Small intestine (tissue), 7 donors: ENCODE measurements around the gene CNIH4. TPM values are rescaled to one million over a fixed set of nuclear protein-coding genes. Genes with fewer than 3 reads are reported as not detected.
"Not testable (repeated sequence)": the region's sequence is repeated elsewhere in the genome, so short reads cannot be mapped to it uniquely, and the experiment has no call there.

Source experiments
- DNase-seq, 2 donors: peaks; one replicate each; pipeline versions ENCODE4 v3.0.0 to v3.0.0-alpha.2; 2013
- FAIRE-seq: peaks from 2 replicates; lab custom pipeline; 2012; peaks lifted over from hg19 to GRCh38; lab: Jason Lieb, UNC
- H3K27ac ChIP-seq, 3 donors: one replicate each; pipeline ENCODE4 v1.5.1; 2013; ENCODE audit warnings: low read length in 2 of 3, mild to moderate bottlenecking in 2 of 3, control low read depth in 1 of 3, inconsistent platforms in 1 of 3, low read depth in 1 of 3, moderate library complexity in 1 of 3
- H3K27me3 ChIP-seq, 3 donors: one replicate each; pipeline ENCODE4 v1.6.1; 2013; ENCODE audit warnings: low read length in 3 of 3, inconsistent platforms in 1 of 3; ENCODE audit not compliant: control insufficient read depth in 3 of 3, insufficient read depth in 3 of 3
- H3K36me3 ChIP-seq, 3 donors: one replicate each; pipeline ENCODE4 v1.6.1; 2013; ENCODE audit warnings: low read length in 3 of 3, inconsistent platforms in 1 of 3, low read depth in 1 of 3, mild to moderate bottlenecking in 1 of 3, moderate library complexity in 1 of 3; ENCODE audit not compliant: control insufficient read depth in 3 of 3, insufficient read depth in 2 of 3
- H3K4me1 ChIP-seq, 3 donors: one replicate each; pipeline ENCODE4 v1.6.1; 2013; ENCODE audit warnings: low read length in 2 of 3, inconsistent platforms in 1 of 3, low read depth in 1 of 3, mild to moderate bottlenecking in 1 of 3, moderate library complexity in 1 of 3; ENCODE audit not compliant: control insufficient read depth in 3 of 3, insufficient read depth in 2 of 3
- H3K4me3 ChIP-seq, 3 donors: one replicate each; pipeline ENCODE4 v1.5.1; 2013; ENCODE audit warnings: low read length in 3 of 3, control low read depth in 1 of 3, inconsistent platforms in 1 of 3, low read depth in 1 of 3, mild to moderate bottlenecking in 1 of 3, moderate library complexity in 1 of 3
- H3K9me3 ChIP-seq, 2 donors: one replicate each; pipeline ENCODE4 v1.6.1; 2013; ENCODE audit warnings: low read depth in 1 of 2, low read length in 1 of 2; ENCODE audit not compliant: control insufficient read depth in 2 of 2, insufficient read depth in 1 of 2
- WGBS, 3 donors: extraction: QIAGEN DNeasy Blood & Tissue Kit; methylation state at CpG; one replicate each; pipeline ENCODE4 v1.1.7; 2013; 5-methylcytosine and 5-hydroxymethylcytosine counted together
- polyA plus RNA-seq, 4 donors: library from polyadenylated mRNA; stranded (reverse) in 3 of 4; unstranded in 1 of 4; fragments of 200-250 nt in 3 of 4; fragments of 120-200 nt in 1 of 4; gene quantifications; one replicate each; pipeline versions ENCODE4 v1.2.1 to v1.2.3, GENCODE V29; 2013
- donor health status: healthy with polysubstance abuse.
- donor health status: control.
- donor health status: control.
- donor health status: Bipolar disorder and iron deficiency.
- donor health status: healthy.

Gene CNIH4
- polyA plus RNA-seq, 4 donors = 43.2 to 91.6 (median 60.8) TPM

DNA sequence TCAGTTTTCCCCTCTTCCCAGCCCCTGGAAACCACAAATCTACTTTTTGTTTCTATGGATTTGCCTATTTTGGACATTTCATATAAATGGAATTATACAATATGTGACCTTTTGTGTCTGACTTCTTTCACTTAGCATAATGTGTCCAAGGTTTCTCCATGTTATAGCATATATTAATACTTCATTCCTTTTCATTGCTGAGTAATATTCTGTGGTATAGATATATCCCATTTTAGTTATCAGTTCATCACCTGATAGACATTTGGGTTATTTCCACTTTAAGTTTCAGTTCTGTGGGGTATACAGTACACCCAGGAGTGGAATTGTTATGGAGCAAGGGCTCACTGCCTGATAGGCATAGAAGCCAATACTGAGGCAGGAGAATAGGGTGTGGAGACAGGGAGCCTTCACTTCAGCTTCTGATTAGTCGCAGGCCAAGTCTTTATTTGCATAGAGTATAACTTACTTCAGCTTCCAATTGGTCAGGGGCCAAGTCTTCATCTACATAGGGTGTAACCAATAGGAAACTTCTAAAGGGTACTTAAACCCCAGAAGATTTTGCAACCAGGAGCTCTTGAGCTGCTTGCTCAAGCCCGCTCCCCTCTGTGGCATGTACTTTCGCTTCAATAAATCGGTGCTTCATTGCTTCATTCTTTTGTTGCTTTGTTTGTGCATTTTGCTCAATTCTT is 18.4 kb upstream of the CNIH4 start:
- no peak overlapping the region for H3K4me3 ChIP-seq
- no peak overlapping the region for H3K27ac ChIP-seq
- peaks cover 0 to 5% of the 10 kb centered on the region in 2 donors for H3K9me3 ChIP-seq
- FAIRE-seq (no peak), DNase-seq (no peak)
- H3K36me3 ChIP-seq = no peaks in the 10 kb centered on the region
- peaks cover 0 to 6% (median 0%) of the 10 kb centered on the region in 3 donors for H3K4me1 ChIP-seq
- 87 to 95% (median 93%) methylated on average over 4 of the region's 4 CpGs for WGBS, 3 donors
- H3K27me3 ChIP-seq = peaks cover 0 to 3% (median 0%) of the 10 kb centered on the region in 3 donors

DNA sequence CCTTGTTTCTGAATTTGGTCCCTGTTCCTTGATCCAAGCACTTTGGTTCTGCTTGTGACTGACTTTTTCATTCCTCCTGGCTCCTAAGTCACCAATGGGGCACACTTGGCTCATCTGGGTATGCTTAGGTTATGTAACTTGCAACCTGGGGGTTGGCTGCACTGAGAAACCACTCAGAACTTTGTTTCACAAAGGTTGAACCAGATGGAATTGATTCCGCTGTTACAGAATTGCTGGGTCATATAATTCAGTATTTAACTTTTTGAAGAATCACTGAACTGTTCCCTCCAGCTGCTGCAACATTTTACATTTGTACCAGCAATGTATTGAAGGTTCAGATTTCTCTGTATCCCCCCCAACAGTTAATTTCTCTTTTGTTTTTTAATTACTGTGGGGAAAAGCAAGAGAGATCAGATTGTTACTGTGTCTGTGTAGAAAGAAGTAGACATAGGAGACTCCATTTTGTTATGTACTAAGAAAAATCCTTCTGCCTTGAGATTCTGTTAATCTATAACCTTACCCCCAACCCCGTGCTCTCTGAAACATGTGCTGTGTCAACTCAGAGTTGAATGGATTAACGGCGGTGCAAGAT is 17.1 kb upstream of the CNIH4 start:
- WGBS, 3 donors = 62 to 69% (median 65%) methylated on average over 2 of the region's 4 CpGs
- Histone ChIP-seq H3K27ac (peak overlapping the region in 1 of 3 donors; percentile 40), H3K9me3 (peaks cover 0 to 17% of the 10 kb centered on the region in 2 donors), H3K4me1 (peaks cover 0 to 6% (median 0%) of the 10 kb centered on the region in 3 donors), H3K27me3 (peaks cover 0 to 3% (median 0%) of the 10 kb centered on the region in 3 donors), H3K4me3 (no peak overlapping the region), H3K36me3 (no peaks in the 10 kb centered on the region)
- DNase-seq = peak in 1 of 2 donors; percentile 25
- no peak for FAIRE-seq

DNA sequence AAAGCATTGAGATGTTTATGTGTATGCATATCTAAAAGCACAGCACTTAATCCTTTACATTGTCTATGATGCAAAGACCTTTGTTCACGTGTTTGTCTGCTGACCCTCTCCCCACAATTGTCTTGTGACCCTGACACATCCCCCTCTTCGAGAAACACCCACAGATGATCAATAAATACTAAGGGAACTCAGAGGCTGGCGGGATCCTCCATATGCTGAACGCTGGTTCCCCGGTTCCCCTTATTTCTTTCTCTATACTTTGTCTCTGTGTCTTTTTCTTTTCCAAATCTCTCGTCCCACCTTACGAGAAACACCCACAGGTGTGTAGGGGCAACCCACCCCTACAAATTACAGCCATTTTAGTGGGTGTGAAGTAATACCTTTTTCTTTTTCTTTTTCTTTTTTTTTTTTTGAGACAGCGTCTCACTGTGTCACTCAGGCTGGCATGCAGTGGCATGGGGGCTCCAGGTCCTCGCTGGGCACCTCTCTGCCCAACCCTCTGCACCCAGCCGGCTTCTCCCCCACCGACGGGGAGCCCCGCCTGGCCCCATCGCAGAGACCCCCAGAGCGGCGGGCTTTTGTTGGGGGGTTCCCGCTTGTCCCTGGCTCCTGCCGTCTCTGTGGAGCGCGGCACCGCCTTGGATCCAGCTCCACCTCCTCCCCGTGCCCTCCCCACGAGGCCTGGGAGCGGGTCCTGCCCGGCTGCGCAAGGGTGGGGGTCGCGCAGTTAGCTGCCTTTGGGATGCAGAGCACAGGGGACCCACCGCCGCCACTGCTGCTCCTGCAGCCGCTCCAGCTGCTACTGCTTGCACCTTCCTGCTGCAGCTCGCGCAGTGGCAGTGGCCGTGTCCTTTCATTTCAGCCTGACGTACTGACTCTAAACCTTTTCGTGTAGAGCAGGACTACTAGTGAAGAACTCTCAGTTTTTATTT is 16.0 kb upstream of the CNIH4 start:
- FAIRE-seq, H3K36me3 ChIP-seq, H3K27me3 ChIP-seq, H3K4me1 ChIP-seq: not testable (repeated sequence)
- Histone ChIP-seq H3K9me3 (peaks cover 0 to 18% of the 10 kb centered on the region in 2 donors), H3K27ac (peak overlapping the region in 2 of 3 donors; percentile 48 to 81), H3K4me3 (peak overlapping the region; percentile 11 to 81 (median 74))
- peak; percentile 54 to 63 for DNase-seq
- WGBS, 3 donors = 4 to 6% (median 5%) methylated on average over 29 to 31 of the region's 36 CpGs

DNA sequence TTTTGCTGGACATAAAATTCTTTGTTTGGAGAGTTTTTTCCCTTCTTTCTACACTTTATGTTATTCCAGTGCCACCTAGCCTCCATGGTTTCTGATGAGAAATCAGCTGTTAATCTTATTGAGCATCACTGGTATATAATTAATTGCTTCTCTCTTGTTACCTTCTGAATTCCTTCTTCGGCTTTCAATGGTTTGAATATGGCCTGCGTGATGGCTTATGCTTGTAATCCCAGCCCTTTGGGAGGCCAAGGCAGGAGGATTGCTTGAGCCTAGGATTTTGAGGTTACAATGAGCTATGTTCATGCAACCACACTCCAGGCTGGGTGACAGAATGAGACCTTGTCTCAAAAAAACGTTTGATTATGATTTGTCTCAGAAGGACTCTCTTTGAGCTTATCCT is 13.0 kb upstream of the CNIH4 start:
- DNase-seq = no peak
- no peak for FAIRE-seq
- no peak overlapping the region for H3K4me3 ChIP-seq
- H3K4me1 ChIP-seq = peaks cover 0 to 6% (median 0%) of the 10 kb centered on the region in 3 donors
- peaks cover 0 to 18% of the 10 kb centered on the region in 2 donors for H3K9me3 ChIP-seq
- H3K36me3 ChIP-seq = no peaks in the 10 kb centered on the region
- H3K27me3 ChIP-seq = peaks cover 0 to 3% (median 0%) of the 10 kb centered on the region in 3 donors
- no peak overlapping the region for H3K27ac ChIP-seq
- 41 to 51% (median 46%) methylated on average over 3 of the region's 3 CpGs for WGBS, 3 donors

DNA sequence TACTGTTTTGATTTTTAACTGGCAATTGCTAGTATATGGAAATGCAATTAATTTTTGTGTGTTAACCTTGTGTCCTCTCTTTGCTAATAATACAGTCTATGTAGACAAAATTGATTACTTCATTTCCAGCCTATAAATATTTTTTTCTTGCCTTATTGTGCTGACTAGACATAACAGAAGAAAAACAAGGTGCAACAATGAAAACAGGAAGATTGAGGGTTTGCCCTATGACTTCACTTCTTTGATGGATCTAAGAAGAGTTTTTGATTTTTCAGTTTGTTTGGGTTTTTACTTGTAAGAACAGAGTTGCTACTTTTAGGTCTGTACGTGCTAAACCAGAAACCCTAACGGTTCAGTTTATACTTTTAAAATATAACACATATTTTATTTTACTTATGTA is 8.5 kb upstream of the CNIH4 start:
- H3K36me3 ChIP-seq = no peaks in the 10 kb centered on the region
- H3K4me1 ChIP-seq = no peaks in the 10 kb centered on the region
- no peaks in the 10 kb centered on the region for H3K27me3 ChIP-seq
- H3K9me3 ChIP-seq = peaks cover 0 to 18% of the 10 kb centered on the region in 2 donors
- DNase-seq = no peak
- no peak for FAIRE-seq
- 74 to 87% (median 85%) methylated on average over 2 of the region's 2 CpGs for WGBS, 3 donors
- no peak overlapping the region for H3K27ac ChIP-seq
- no peak overlapping the region for H3K4me3 ChIP-seq

DNA sequence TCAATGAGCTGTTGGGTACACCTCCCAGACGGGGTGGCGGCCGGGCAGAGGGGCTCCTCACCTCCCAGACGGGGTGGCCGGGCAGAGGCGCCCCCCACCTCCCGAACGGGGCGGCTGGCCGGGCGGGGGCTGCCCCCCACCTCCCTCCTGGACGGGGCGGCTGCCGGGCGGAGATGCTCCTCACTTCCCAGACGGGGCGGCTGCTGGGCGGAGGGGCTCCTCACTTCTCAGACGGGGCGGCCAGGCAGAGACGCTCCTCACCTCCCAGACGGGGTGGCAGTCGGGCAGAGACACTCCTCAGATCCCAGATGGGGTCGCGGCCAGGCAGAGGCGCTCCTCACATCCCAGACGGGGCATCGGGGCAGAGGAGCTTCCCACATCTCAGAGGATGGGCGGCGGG is 7.0 kb upstream of the CNIH4 start:
- H3K4me1 ChIP-seq = peaks cover 0 to 12% (median 3%) of the 10 kb centered on the region in 3 donors
- H3K36me3 ChIP-seq, H3K27me3 ChIP-seq, FAIRE-seq, H3K9me3 ChIP-seq, H3K4me3 ChIP-seq, H3K27ac ChIP-seq, DNase-seq: not testable (repeated sequence)
- 91 to 94% (median 92%) methylated on average over 20 to 30 of the region's 30 CpGs for WGBS, 3 donors

DNA sequence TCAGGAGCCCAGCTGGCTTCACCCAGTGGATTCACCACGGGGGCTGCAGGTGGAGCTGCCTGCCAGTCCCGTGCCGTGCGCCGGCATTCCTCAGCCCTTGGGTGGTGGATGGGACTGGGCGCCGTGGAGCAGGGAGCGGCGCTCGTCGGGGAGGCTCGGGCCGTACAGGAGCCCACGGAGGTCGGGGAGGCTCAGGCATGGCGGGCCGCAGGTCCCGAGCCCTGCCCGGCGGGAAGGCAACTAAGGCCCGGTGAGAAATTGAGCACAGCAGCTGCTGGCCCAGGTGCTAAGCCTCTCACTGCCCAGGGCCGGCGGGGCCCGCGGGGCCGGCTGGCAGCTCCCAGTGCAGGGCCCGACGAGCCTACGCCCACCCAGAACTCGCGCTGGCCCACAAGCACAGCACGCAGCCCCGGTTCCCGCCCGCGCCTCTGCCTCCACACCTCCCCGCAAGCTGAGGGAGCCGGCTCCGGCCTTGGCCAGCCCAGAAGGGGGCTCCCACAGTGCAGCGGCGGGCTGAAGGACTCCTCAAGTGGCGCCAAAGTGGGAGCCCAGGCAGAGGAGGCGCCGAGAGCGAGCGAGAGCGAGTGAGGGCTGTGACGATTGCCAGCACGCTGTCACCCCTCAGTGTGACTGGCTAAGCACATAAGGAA is 4.1 kb upstream of the CNIH4 start:
- H3K27ac ChIP-seq, DNase-seq, FAIRE-seq, H3K9me3 ChIP-seq, H3K27me3 ChIP-seq, H3K36me3 ChIP-seq, H3K4me3 ChIP-seq: not testable (repeated sequence)
- 94 to 95% (median 95%) methylated on average over 38 to 49 of the region's 49 CpGs for WGBS, 3 donors
- H3K4me1 ChIP-seq = peaks cover 0 to 17% (median 3%) of the 10 kb centered on the region in 3 donors
